GM13976 (cell line): Measurements from ENCODE around the gene C9orf50.

Source experiments
- DNase-seq: peaks from one replicate; pipeline ENCODE4 v3.0.0; 2012; ENCODE audit warnings: low spot score
- CTCF ChIP-seq: IDR thresholded peaks from 2 replicates; pipeline ENCODE4 v1.5.1; 2012; ENCODE audit warnings: borderline replicate concordance, mild to moderate bottlenecking; ENCODE audit not compliant: insufficient read depth; ENCODE audit errors: extremely low read depth, missing control alignments, control extremely low read depth
- in situ Hi-C: fragments of 300-500 bp; cut with MboI; formaldehyde crosslinking; loops from one replicate; pipeline ENCODE4 v1.12.0; 2022; ENCODE audit warnings: low sequenced_read_pairs, mixed read lengths, inconsistent platforms; ENCODE audit not compliant: unreplicated experiment

The C9orf50 gene

GRCh38 chr9:129619787-129620668 is 873 bp downstream of the C9orf50 start:
- peak; percentile 49 for DNase-seq

GRCh38 chr9:129617167-129617566 is 3.7 kb downstream of the C9orf50 start:
- TF ChIP-seq CTCF, result peak; percentile 19
- peak; percentile 45 for DNase-seq
- in situ Hi-C loops, result loop anchor here (10.0 kb wide), 1 partner anchor 482 kb away; no protein-coding TSS in a partner anchor

More at GRCh38 chr9:129619787-129620668, 873 bp downstream of the C9orf50 start:
- in situ Hi-C loops, result loop anchor here (10.0 kb wide), 1 partner anchor 485 kb away; no protein-coding TSS in a partner anchor
- TF ChIP-seq CTCF, result no peak

GRCh38 chr9:129615407-129616285 is 5.3 kb downstream of the C9orf50 start:
- no peak for TF ChIP-seq CTCF
- DNase-seq, result no peak
- in situ Hi-C loops, result loop anchor here (10.0 kb wide), 1 partner anchor 481 kb away; no protein-coding TSS in a partner anchor

- no peak for DNase-seq
- TF ChIP-seq CTCF, result no peak
- in situ Hi-C loops, result loop anchor here (10.0 kb wide), 1 partner anchor 480 kb away; no protein-coding TSS in a partner anchor
Observed at GRCh38 chr9:129614932-129615331, 6.0 kb downstream of the C9orf50 start.

GRCh38 chr9:129613520-129614175 is 7.3 kb downstream of the C9orf50 start:
- no peak for TF ChIP-seq CTCF
- in situ Hi-C loops, result loop anchor here (10.0 kb wide), 1 partner anchor 479 kb away; no protein-coding TSS in a partner anchor
- DNase-seq, result no peak
